Forelimb muscle (tissue), 1 donor: ENCODE results near the gene ROMO1. TPM values are rescaled to one million over a fixed set of nuclear protein-coding genes. Genes with fewer than 3 reads are reported as not detected.

ENCODE experiments used
- polyA plus RNA-seq: library from polyadenylated mRNA; unstranded; fragments of 120-200 nt; gene quantifications from one replicate; pipeline ENCODE4 v1.2.1, GENCODE V29; 2013; ENCODE audit not compliant: insufficient read length

The ROMO1 gene
- polyA plus RNA-seq, 1 donor, result 78.5 TPM

Other genes with a start within 250 kb of the ROMO1 start
- 27.6 TPM for gene CEP250, start 243.8 kb upstream of the ROMO1 start, polyA plus RNA-seq
- gene C20orf173, start 169.8 kb upstream of the ROMO1 start, polyA plus RNA-seq, result not detected
- 213 TPM for gene ERGIC3, start 157.3 kb upstream of the ROMO1 start, polyA plus RNA-seq
- 1.9 TPM for gene SPAG4, start 83.6 kb upstream of the ROMO1 start, polyA plus RNA-seq
- gene CPNE1, start 34.5 kb upstream of the ROMO1 start, polyA plus RNA-seq, result 103 TPM
- 47.4 TPM for gene RBM12, start 34.5 kb upstream of the ROMO1 start, polyA plus RNA-seq
- gene NFS1, start 53 bp upstream of the ROMO1 start, polyA plus RNA-seq, result 12.6 TPM
- gene RBM39, start 42.9 kb downstream of the ROMO1 start, polyA plus RNA-seq, result 276 TPM
- gene PHF20, start 72.6 kb downstream of the ROMO1 start, polyA plus RNA-seq, result 25.9 TPM